Lung (tissue), 16 donors: Measurements from ENCODE around the gene FBXW9. TPM values are rescaled to one million over a fixed set of nuclear protein-coding genes. Genes with fewer than 3 reads are reported as not detected.

Experiments
- ATAC-seq: fragments of 200-7000 bp; cut with Tn5 transposase; one replicate; pipeline ENCODE4 v1.9.1; 2020; ENCODE audit warnings: moderate number of reproducible peaks; ENCODE audit not compliant: insufficient read depth, low FRiP score
- DNase-seq, 3 donors: peaks; one replicate each; pipeline ENCODE4 v3.0.0-alpha.2; 2013 to 2017
- H3K27ac ChIP-seq, 2 donors: one replicate each; pipeline ENCODE4 v1.5.1; 2013; ENCODE audit warnings: mild to moderate bottlenecking in 2 of 2, moderate library complexity in 2 of 2, control low read depth in 1 of 2, inconsistent platforms in 1 of 2, low read depth in 1 of 2, low read length in 1 of 2
- H3K27me3 ChIP-seq, 3 donors: one replicate each; pipeline ENCODE4 v1.5.1; 2013; ENCODE audit warnings: low read length in 2 of 3; ENCODE audit not compliant: control insufficient read depth in 3 of 3, insufficient read depth in 3 of 3
- H3K36me3 ChIP-seq, 4 donors: one replicate each; pipeline ENCODE4 v1.5.1; 2013; ENCODE audit warnings: low read length in 4 of 4, mild to moderate bottlenecking in 1 of 4, moderate library complexity in 1 of 4; ENCODE audit not compliant: control insufficient read depth in 4 of 4, insufficient read depth in 4 of 4
- H3K4me1 ChIP-seq, 5 donors: one replicate each; pipeline ENCODE4 v1.5.1; 2013; ENCODE audit warnings: low read length in 5 of 5, mild to moderate bottlenecking in 2 of 5, moderate library complexity in 1 of 5; ENCODE audit not compliant: control insufficient read depth in 5 of 5, insufficient read depth in 5 of 5
- H3K4me3 ChIP-seq: one replicate; pipeline ENCODE4 v1.5.1; 2013; ENCODE audit warnings: mild to moderate bottlenecking, control low read depth, moderate library complexity
- H3K9ac ChIP-seq, 2 donors: one replicate each; pipeline ENCODE4 v1.5.1; 2013; ENCODE audit warnings: low read length in 2 of 2, control low read depth in 1 of 2; ENCODE audit not compliant: insufficient read depth in 1 of 2
- H3K9me3 ChIP-seq, 4 donors: one replicate each; pipeline ENCODE4 v1.5.1; 2013; ENCODE audit warnings: low read length in 3 of 4, mild to moderate bottlenecking in 1 of 4, moderate library complexity in 1 of 4; ENCODE audit not compliant: control insufficient read depth in 4 of 4, insufficient read depth in 3 of 4
- WGBS, 2 donors: extraction: QIAGEN DNeasy Blood & Tissue Kit; methylation state at CpG; one replicate each; pipeline ENCODE4 v1.1.7; 2013; 5-methylcytosine and 5-hydroxymethylcytosine counted together
- long read RNA-seq, 5 donors: transcript quantifications; one replicate each; lab custom pipeline, GENCODE V29; 2026
- polyA plus RNA-seq, 2 donors: library from polyadenylated mRNA; stranded (reverse); fragments of 200-250 nt; gene quantifications; one replicate each; pipeline ENCODE4 v1.2.1, GENCODE V29; 2013
- total RNA-seq, 2 donors: library from RNA; depleted of rRNA in 1 of 2; stranded (reverse); fragments of >200 nt in 1 of 2; gene quantifications; one replicate each; pipeline ENCODE4 v1.2.1, GENCODE V29; 2014 to 2021
- TF ChIP-seq, protein P1 (sequence below): IDR thresholded peaks from 2 replicates; pipeline ENCODE4 v1.5.1; 2012; ENCODE audit warnings: mild to moderate bottlenecking; ENCODE audit errors: control extremely low read depth, extremely low read depth
- donor health status: control.
- donor health status: control.
- donor health status: Bipolar disorder and iron deficiency.
- donor health status: healthy.
- donor health status: DM: yes; HTN: yes; CAD: no.

FBXW9 gene
- total RNA-seq (10 to 100 TPM; 10.7 to 17.1 TPM), polyA plus RNA-seq (10 to 100 TPM in 1 of 2 donors, 1 to 10 TPM in 1; 6.8 to 13.0 TPM)
- long read RNA-seq, donor 1, partial matches to known transcripts, result 0 of 4 reads
- long read RNA-seq, donor 1, other reads (novel, unspliced or antisense), result 0 of 4 reads
- long read RNA-seq, donor 2, result 0 reads
- long read RNA-seq, donor 3, partial matches to known transcripts, result 0 of 1 reads
- long read RNA-seq, donor 3, other reads (novel, unspliced or antisense), result 0 of 1 reads
- long read RNA-seq, donor 4, result 0 reads
- long read RNA-seq, donor 5, partial matches to known transcripts, result 0 of 3 reads
- long read RNA-seq, donor 5, other reads (novel, unspliced or antisense), result 0 of 3 reads

DNA sequence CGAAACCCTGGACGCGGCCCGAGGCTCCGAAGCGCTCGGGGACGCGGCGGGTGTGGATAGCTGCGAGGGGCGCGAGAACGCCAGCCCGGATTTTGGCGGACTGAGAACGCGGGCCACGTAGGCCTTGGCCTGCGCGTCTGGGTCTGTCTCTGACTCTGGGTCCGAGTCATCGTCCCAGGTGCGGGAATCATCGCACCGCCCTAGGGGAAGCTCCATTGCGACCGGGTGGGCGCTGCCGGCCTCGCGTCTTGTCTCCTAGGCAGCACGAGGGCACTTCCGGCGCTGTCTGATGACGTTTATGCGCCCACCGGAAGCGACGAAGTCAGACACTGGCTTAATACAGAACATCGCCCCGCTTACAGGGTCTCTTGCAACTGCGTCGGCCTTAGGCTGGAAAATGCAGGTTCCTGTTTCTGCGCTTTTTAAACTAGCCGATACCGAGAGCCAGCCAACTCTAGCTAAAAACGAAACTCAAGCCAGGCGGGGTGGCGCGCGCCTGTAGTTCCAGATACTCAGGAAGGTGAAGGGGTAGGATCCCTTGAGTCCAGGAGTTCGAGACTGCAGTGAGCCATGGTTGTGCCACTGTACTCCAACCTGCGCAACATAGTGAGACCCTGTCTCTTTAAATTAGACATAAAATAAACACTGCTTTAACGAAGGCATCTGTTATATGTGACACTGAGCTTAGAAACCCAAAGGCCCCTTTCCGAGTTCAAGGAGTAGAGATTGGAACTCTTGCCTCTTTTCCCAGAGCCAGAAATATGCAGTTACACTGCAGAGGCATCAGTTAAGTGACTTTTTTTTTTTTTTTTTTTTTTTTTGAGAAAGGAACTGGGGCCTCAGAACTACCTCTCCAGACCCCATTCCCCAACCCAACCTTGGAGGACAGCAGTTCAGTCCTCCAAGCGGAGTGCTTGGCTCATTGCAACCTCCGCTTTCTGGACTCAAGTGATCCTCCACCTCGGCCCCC lies at the start of gene FBXW9:
Gene FBXW9 (minus strand): TSS at position 266 of the 970 bp plus-strand sequence. CDS start 50 bp downstream, at position 216.
- WGBS, 2 donors, result 6 to 7% methylated on average over 54 to 59 of the region's 59 CpGs

DNA sequence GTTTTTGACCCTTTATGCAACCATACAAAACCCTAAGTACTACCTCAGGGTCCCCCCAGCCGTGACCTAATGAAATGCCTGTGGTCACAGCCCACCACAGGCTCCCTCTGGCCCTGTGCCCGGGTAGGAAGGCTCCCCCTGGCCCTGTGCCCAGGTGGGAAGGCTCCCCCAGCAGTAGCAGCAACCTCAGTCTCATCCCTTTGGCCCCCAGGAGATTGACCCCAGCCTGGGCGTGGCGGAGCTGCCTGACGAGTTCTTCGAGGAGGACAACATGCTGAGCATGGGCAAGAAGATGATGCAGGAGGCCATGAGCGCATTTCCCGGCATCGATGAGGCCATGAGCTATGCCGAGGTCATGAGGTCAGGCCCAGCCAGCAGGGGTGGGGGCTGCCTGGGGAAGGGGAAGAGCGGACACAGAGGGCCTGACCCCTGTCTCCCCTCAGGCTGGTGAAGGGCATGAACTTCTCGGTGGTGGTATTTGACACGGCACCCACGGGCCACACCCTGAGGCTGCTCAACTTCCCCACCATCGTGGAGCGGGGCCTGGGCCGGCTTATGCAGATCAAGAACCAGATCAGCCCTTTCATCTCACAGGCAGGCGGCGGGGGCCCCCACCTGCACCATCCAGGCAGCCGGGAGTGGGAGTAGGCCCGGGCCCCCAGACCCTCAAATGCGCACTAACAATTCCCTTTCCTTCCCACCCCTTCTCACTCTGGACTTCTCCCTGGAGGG lies 48.9 kb upstream of the FBXW9 start:
- no peak for DNase-seq
- Histone ChIP-seq H3K9ac (no peak overlapping the region), H3K4me1 (peaks cover 0 to 3% (median 0%) of the 10 kb centered on the region in 5 donors), H3K4me3 (no peak overlapping the region), H3K36me3 (peaks cover 5 to 39% (median 21%) of the 10 kb centered on the region in 4 donors), H3K27ac (no peak overlapping the region), H3K9me3 (peaks cover 0 to 11% (median 2%) of the 10 kb centered on the region in 4 donors), H3K27me3 (peaks cover 0 to 7% (median 0%) of the 10 kb centered on the region in 3 donors)
- ATAC-seq, result no peak
- TF ChIP-seq, protein P1, sequence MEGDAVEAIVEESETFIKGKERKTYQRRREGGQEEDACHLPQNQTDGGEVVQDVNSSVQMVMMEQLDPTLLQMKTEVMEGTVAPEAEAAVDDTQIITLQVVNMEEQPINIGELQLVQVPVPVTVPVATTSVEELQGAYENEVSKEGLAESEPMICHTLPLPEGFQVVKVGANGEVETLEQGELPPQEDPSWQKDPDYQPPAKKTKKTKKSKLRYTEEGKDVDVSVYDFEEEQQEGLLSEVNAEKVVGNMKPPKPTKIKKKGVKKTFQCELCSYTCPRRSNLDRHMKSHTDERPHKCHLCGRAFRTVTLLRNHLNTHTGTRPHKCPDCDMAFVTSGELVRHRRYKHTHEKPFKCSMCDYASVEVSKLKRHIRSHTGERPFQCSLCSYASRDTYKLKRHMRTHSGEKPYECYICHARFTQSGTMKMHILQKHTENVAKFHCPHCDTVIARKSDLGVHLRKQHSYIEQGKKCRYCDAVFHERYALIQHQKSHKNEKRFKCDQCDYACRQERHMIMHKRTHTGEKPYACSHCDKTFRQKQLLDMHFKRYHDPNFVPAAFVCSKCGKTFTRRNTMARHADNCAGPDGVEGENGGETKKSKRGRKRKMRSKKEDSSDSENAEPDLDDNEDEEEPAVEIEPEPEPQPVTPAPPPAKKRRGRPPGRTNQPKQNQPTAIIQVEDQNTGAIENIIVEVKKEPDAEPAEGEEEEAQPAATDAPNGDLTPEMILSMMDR, result no peak
- 84 to 89% methylated on average over 20 to 22 of the region's 22 CpGs for WGBS, 2 donors

More for the DNA sequence above, at the start of gene FBXW9:
- TF ChIP-seq, protein P1, result no peak
- peaks cover 4 to 21% (median 7%) of the 10 kb centered on the region in 4 donors for H3K36me3 ChIP-seq
- peak within 1 kb of the TSS; percentile 92 for H3K4me3 ChIP-seq
- H3K4me1 ChIP-seq, result peaks cover 0 to 9% (median 3%) of the 10 kb centered on the region in 5 donors
- no peaks in the 10 kb centered on the region for H3K9me3 ChIP-seq
- DNase-seq (peak; percentile 97 to 98 (median 98)), ATAC-seq (peak; percentile 88)
- no peaks in the 10 kb centered on the region for H3K27me3 ChIP-seq
- peak within 1 kb of the TSS; percentile 76 to 89 for H3K9ac ChIP-seq
- peak within 1 kb of the TSS; percentile 80 to 89 for H3K27ac ChIP-seq

DNA sequence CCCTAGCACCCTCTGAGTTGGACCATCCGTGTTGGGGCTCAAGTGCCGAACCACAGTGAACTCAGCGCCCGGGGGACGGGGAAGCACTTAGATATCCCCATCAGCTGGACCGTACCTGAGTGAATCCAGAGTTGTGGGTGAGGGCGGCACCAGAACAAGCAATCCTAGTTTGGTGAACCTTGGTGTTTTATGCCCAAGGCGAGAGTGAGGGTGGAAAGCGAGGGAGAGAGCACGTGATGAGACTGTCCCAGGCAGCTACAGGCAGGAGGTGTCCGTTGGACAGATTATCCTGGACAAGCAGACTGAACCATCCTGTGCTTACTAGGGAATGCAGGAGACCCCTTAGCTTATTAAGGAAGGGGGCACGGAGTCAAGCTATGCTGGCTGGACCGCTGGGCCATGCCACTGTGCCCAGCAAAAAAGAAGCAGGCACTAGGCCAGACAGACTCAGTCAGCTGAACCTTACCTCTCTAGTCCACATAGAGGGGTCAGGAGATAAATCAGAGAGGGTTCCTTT lies 41.5 kb upstream of the FBXW9 start:
- peaks cover 5 to 21% (median 9%) of the 10 kb centered on the region in 5 donors for H3K4me1 ChIP-seq
- no peak for DNase-seq
- WGBS, 2 donors, result 12 to 14% methylated on average over 13 of the region's 13 CpGs
- ATAC-seq, result no peak
- H3K27me3 ChIP-seq, result no peaks in the 10 kb centered on the region
- no peak overlapping the region for H3K27ac ChIP-seq
- TF ChIP-seq, protein P1, result no peak
- H3K4me3 ChIP-seq, result peak overlapping the region; percentile 85
- no peaks in the 10 kb centered on the region for H3K9me3 ChIP-seq
- peaks cover 0 to 9% (median 3%) of the 10 kb centered on the region in 4 donors for H3K36me3 ChIP-seq
- peak overlapping the region; percentile 87 to 92 for H3K9ac ChIP-seq
